ENCODE measurements around the gene C2CD4D.

DNA sequence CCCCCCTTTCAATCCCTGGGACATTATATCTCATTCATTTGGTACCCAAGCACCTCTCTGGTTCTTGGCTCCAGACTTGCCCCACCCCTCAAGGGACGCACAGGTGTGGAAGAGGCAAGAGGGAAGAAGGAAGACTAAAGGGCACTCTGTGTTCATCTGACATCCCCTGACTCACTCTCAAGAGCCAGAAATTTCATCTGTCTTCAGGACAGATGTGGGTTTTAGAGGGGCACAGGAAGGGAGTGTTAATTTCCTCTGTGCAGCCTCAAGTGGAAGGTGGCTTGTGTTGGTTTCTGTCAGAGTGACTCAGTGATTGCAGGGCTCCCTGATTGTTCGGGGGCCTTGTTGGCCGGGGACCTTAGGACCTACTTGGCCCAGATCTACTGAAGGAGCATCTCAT is 2.4 kb downstream of the C2CD4D start:
- TF ChIP-seq, protein P1, sequence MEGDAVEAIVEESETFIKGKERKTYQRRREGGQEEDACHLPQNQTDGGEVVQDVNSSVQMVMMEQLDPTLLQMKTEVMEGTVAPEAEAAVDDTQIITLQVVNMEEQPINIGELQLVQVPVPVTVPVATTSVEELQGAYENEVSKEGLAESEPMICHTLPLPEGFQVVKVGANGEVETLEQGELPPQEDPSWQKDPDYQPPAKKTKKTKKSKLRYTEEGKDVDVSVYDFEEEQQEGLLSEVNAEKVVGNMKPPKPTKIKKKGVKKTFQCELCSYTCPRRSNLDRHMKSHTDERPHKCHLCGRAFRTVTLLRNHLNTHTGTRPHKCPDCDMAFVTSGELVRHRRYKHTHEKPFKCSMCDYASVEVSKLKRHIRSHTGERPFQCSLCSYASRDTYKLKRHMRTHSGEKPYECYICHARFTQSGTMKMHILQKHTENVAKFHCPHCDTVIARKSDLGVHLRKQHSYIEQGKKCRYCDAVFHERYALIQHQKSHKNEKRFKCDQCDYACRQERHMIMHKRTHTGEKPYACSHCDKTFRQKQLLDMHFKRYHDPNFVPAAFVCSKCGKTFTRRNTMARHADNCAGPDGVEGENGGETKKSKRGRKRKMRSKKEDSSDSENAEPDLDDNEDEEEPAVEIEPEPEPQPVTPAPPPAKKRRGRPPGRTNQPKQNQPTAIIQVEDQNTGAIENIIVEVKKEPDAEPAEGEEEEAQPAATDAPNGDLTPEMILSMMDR (conservative IDR thresholded peaks at IDR 0.05; ENCODE audit: low read depth, low read length), result no peak
- TF ChIP-seq EZH2 (IDR thresholded peaks at IDR 0.05; ENCODE audit: borderline replicate concordance, low read depth, low read length, poor library complexity, severe bottlenecking), result no peak
